K562 (cell line): ENCODE data around the gene SH3GL3. TPM values are rescaled to one million over a fixed set of nuclear protein-coding genes. Genes with fewer than 3 reads are reported as not detected.

Experiments
- ATAC-seq: fragments of 200-7000 bp; cut with Tn5 transposase; 3 replicates; pipeline ENCODE4 v1.9.1; 2020; ENCODE audit warnings: moderate library complexity
- BruUV-seq: library from RNA; stranded (reverse); fragments of 400-500 nt; replicated peaks from 2 replicates; lab custom pipeline; 2021; lab: Mats Ljungman, UMichigan
- CTCF ChIA-PET: fragments of 300-600 bp; formaldehyde crosslinking; extraction: SDS; loops from one replicate; lab custom pipeline; 2021; ENCODE audit warnings: low intra/inter-chr PET ratio; lab: Yijun Ruan, JAX
- POLR2A ChIA-PET: fragments of 300-600, 350-650 bp; sonication (Branson Sonifier 250); formaldehyde crosslinking; extraction: SDS; loops from one replicate; lab custom pipeline; 2021; ENCODE audit warnings: antibody characterized with exemption, inconsistent platforms; lab: Yijun Ruan, JAX
- DNase-seq, 4 experiments: peaks; one replicate each; pipeline versions ENCODE4 v3.0.0 to v3.0.0-alpha.2; 2011 to 2018; ENCODE audit warnings: low spot score in 3 of 4, mixed read lengths in 3 of 4; ENCODE audit errors: extremely low read depth in 1 of 4
- FAIRE-seq: peaks from 2 replicates; lab custom pipeline; 2011; peaks lifted over from hg19 to GRCh38; lab: Jason Lieb, UNC
- H2AFZ ChIP-seq: 2 replicates; pipeline ENCODE4 v1.6.0; 2011; ENCODE audit warnings: low read depth, low read length, control low read depth, inconsistent platforms
- H3K27ac ChIP-seq: fragments of 200-600 bp; 3 replicates; pipeline ENCODE4 v1.8.0; 2011; ENCODE audit warnings: low read depth, mild to moderate bottlenecking, control low read depth, inconsistent platforms, low read length, moderate library complexity, mixed read lengths; ENCODE audit errors: extremely low read depth
- H3K27me3 ChIP-seq, 2 experiments: fragments of 300-600 bp in 1 of 2; 2 replicates in 1 of 2; 3 replicates in 1 of 2; pipeline versions ENCODE4 v1.6.0 to v1.8.0; 2011; ENCODE audit warnings: inconsistent platforms in 2 of 2, low read length in 2 of 2, mild to moderate bottlenecking in 1 of 2, mixed read lengths in 1 of 2, moderate library complexity in 1 of 2; ENCODE audit not compliant: control insufficient read depth in 2 of 2, insufficient read depth in 2 of 2
- H3K36me3 ChIP-seq: fragments of 300-600 bp; 3 replicates; pipeline ENCODE4 v1.8.0; 2011; ENCODE audit warnings: mild to moderate bottlenecking, low read length, inconsistent platforms; ENCODE audit not compliant: control insufficient read depth, insufficient read depth
- H3K4me1 ChIP-seq, 2 experiments: fragments of 200-600 bp in 1 of 2; replicated peaks in 1 of 2; 2 replicates in 1 of 2; 3 replicates in 1 of 2; pipeline versions ENCODE4 v1.5.1 to v1.8.0; 2011; ENCODE audit warnings: inconsistent platforms in 2 of 2, low read length in 2 of 2, mild to moderate bottlenecking in 1 of 2, mixed read lengths in 1 of 2, moderate library complexity in 1 of 2; ENCODE audit not compliant: control insufficient read depth in 2 of 2, insufficient read depth in 2 of 2
- H3K4me2 ChIP-seq: 2 replicates; pipeline ENCODE4 v1.6.1; 2011; ENCODE audit warnings: low read length, control low read depth, inconsistent platforms, mixed read lengths; ENCODE audit not compliant: insufficient read depth
- H3K4me3 ChIP-seq: fragments of 200-600 bp; sonication (generic), shearing (Covaris generic); 2 replicates; pipeline ENCODE4 v1.5.1; 2016; ENCODE audit warnings: control low read depth, inconsistent platforms
- H3K79me2 ChIP-seq: fragments of 200-600 bp; 3 replicates; pipeline ENCODE4 v1.8.0; 2011; ENCODE audit warnings: low read length, inconsistent platforms; ENCODE audit not compliant: control insufficient read depth, insufficient read depth
- H3K9ac ChIP-seq, 2 experiments: 2 replicates each; pipeline versions ENCODE4 v1.6.0 to v1.6.1; 2011; ENCODE audit warnings: low read depth in 2 of 2, low read length in 2 of 2, control low read depth in 1 of 2, inconsistent platforms in 1 of 2, mild to moderate bottlenecking in 1 of 2, mixed read lengths in 1 of 2; ENCODE audit not compliant: insufficient read depth in 1 of 2
- H3K9me1 ChIP-seq: one replicate; pipeline ENCODE4 v1.6.0; 2011; ENCODE audit warnings: inconsistent platforms, mild to moderate bottlenecking, low read length, moderate library complexity; ENCODE audit not compliant: control insufficient read depth, insufficient read depth
- H3K9me3 ChIP-seq: replicated peaks from 2 replicates; pipeline ENCODE4 v1.5.1; 2011; ENCODE audit warnings: low read depth, low read length, inconsistent platforms; ENCODE audit not compliant: control insufficient read depth, insufficient read depth
- H4K20me1 ChIP-seq: replicated peaks from 2 replicates; pipeline ENCODE4 v1.6.1; 2011; ENCODE audit warnings: low read length, inconsistent platforms, mixed read lengths; ENCODE audit not compliant: control insufficient read depth, insufficient read depth
- BCOR ChIP-seq: fragments of 450-650 bp; IDR thresholded peaks from 2 replicates; pipeline ENCODE4 v1.6.1; 2016
- CTBP1 ChIP-seq: fragments of 450-650 bp; IDR thresholded peaks from 2 replicates; pipeline ENCODE4 v1.6.1; 2016; ENCODE audit warnings: borderline replicate concordance
- MTA3 ChIP-seq: fragments of 450-650 bp; formaldehyde crosslinking; IDR thresholded peaks from 2 replicates; pipeline ENCODE4 v1.6.1; 2017; ENCODE audit warnings: mild to moderate bottlenecking, borderline replicate concordance
- NCOA2 ChIP-seq, 2 experiments: fragments of 450-650 bp; IDR thresholded peaks; 2 replicates each; pipeline ENCODE4 v1.6.1; 2018; ENCODE audit warnings: mild to moderate bottlenecking in 2 of 2, moderate library complexity in 1 of 2; ENCODE audit not compliant: partially characterized antibody in 2 of 2
- PML ChIP-seq: IDR thresholded peaks from 2 replicates; pipeline ENCODE4 v1.6.1; 2012; ENCODE audit warnings: low read length, inconsistent platforms
- POLR2G ChIP-seq: fragments of 200-400 bp; formaldehyde crosslinking; IDR thresholded peaks from 2 replicates; pipeline ENCODE4 v1.6.1; 2017; ENCODE audit warnings: low read depth, mild to moderate bottlenecking, antibody characterized with exemption, low read length, moderate library complexity
- RFX7 ChIP-seq: fragments of 250-450 bp; sonication (Bioruptor Pico); IDR thresholded peaks from 2 replicates; pipeline ENCODE4 v1.5.1; 2021; ENCODE audit warnings: mild to moderate bottlenecking
- SMARCB1 ChIP-seq: IDR thresholded peaks from 2 replicates; pipeline ENCODE4 v1.6.1; 2011; ENCODE audit warnings: improper control_type of control experiment, low read depth; ENCODE audit not compliant: insufficient read length
- SOX6 ChIP-seq: fragments of 450-650 bp; IDR thresholded peaks from 2 replicates; pipeline ENCODE4 v1.6.1; 2014; ENCODE audit warnings: mild to moderate bottlenecking
- SPI1 ChIP-seq: IDR thresholded peaks from 2 replicates; pipeline ENCODE4 v1.6.1; 2011; ENCODE audit warnings: low read depth, low read length, control low read depth, borderline replicate concordance
- STAT5A ChIP-seq: IDR thresholded peaks from 2 replicates; pipeline ENCODE4 v1.6.1; 2012; ENCODE audit warnings: low read length, inconsistent platforms, borderline replicate concordance
- TRIM28 ChIP-seq: fragments of 450-650 bp; IDR thresholded peaks from 2 replicates; pipeline ENCODE4 v1.6.1; 2017
- ZEB2 ChIP-seq: fragments of 450-650 bp; IDR thresholded peaks from 2 replicates; pipeline ENCODE4 v1.6.1; 2016
- ZNF282 ChIP-seq: sonication (generic); formaldehyde crosslinking; IDR thresholded peaks from 2 replicates; pipeline ENCODE4 v1.8.1; 2023; ENCODE audit warnings: missing genetic modification reagents
- ZSCAN32 ChIP-seq: fragments of 450-650 bp; formaldehyde crosslinking; IDR thresholded peaks from 2 replicates; pipeline ENCODE4 v1.4.0; 2020; ENCODE audit warnings: mild to moderate bottlenecking, moderate library complexity
- WGBS: fragments of 100-300 bp; shearing (Covaris generic); methylation state at CpG from one replicate; pipeline ENCODE4 v1.1.6; 2016; ENCODE audit warnings: low coverage, mixed read lengths; ENCODE audit not compliant: insufficient coverage; ENCODE audit errors: missing lambda C conversion rate; 5-methylcytosine and 5-hydroxymethylcytosine counted together
- in situ Hi-C: fragments of 300-500 bp; cut with MboI; formaldehyde crosslinking; loops from 4 replicates; pipeline ENCODE4 v1.15.0; 2018; ENCODE audit warnings: inconsistent platforms, mixed read lengths
- intact Hi-C: fragments of 100-400 bp; cut with micrococcal nuclease; formaldehyde crosslinking; loops from 2 replicates; pipeline ENCODE4 v1.14.2; 2022
- polyA plus RNA-seq, 8 experiments: library from polyadenylated mRNA; depleted of rRNA in 4 of 8; stranded (reverse) in 5 of 8; unstranded in 3 of 8; fragments of >200 nt; fragmentation: Nextera tagmentation in 2 of 8; fragmentation: Illumina TruSeq in 1 of 8; extraction: Ambion mirVana in 2 of 8; extraction: Trizol in 1 of 8; gene quantifications; 2 replicates each; pipeline versions ENCODE4 v1.2.1 to v1.2.3, GENCODE V29; 2011 to 2014; ENCODE audit warnings: inconsistent platforms in 1 of 8, missing spikeins in 1 of 8
- total RNA-seq, 7 experiments: library from RNA; depleted of rRNA in 6 of 7; stranded (reverse); fragments of >200 nt in 6 of 7; fragmentation: Illumina TruSeq in 2 of 7; extraction: Trizol in 2 of 7; gene quantifications; 2 replicates each; pipeline versions ENCODE4 v1.2.1 to v1.2.3, GENCODE V29; 2011 to 2021; ENCODE audit warnings: low replicate concordance in 1 of 7
- TF ChIP-seq, protein P1 (sequence below): sonication (generic); formaldehyde crosslinking; IDR thresholded peaks from 2 replicates; pipeline ENCODE4 v1.8.0; 2023; ENCODE audit warnings: mild to moderate bottlenecking, missing genetic modification reagents
- TF ChIP-seq, protein P2 (sequence below), 2 experiments: fragments of 450-650 bp; IDR thresholded peaks; 2 replicates each; pipeline ENCODE4 v1.6.1; 2016

Gene SH3GL3
- total and polyA plus RNA-seq, 9 of the 15 experiments (the other 6 are each of a cell fraction or from before 2014, with no cell fraction given) = 3.9 to 16.0 (median 9.7) TPM

DNA sequence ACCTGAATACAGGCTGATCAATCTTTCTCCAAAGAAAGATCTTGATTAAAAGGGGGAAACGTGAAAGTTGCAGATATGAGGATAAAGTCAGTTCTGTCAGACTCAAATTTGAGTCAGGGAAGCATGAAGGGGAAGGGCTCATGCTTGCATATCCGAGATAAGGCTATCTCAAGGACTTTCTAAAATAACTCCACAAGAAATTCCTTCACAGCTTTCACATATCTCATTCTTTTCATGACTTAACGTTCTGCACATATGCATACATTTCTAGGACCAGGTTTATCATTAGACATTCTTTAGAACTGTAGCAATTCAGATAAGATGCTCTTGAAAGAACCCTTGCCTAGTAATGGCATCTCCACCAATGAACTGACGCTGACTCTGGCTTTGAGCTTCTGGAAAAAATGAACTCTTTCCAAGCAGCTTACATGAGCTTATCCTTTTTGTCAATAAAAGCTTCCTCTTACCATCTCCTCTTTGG lies 15.9 kb downstream of the SH3GL3 start:
- H3K79me2 ChIP-seq = peaks cover 27% of the 10 kb centered on the region; the same call in 2 of the 3 replicates
- POLR2A ChIA-PET = interaction anchor here (1.0 to 1.4 kb wide), 2 partner anchors 13 to 42 kb away, joined by 3 read pairs; no protein-coding TSS in a partner anchor
- H3K4me1 ChIP-seq = peaks cover 5 to 25% of the 10 kb centered on the region in 2 experiments; a peak in 3 of 5 replicates
- H3K36me3 ChIP-seq = no peaks in the 10 kb centered on the region
- WGBS = 3% methylated on average over 4 of the region's 4 CpGs
- H3K9me3 ChIP-seq = peaks cover 2% of the 10 kb centered on the region; the same call in 1 of the 2 replicates
- H3K4me2 ChIP-seq = no peak overlapping the region
- no peaks in the 10 kb centered on the region for H3K27me3 ChIP-seq
- no peaks in the 10 kb centered on the region for H4K20me1 ChIP-seq
- H3K4me3 ChIP-seq = no peak overlapping the region
- CTCF ChIA-PET = no interaction called here
- in situ Hi-C loops = no loop called here
- FAIRE-seq = peak; percentile 87
- H3K9me1 ChIP-seq = no peaks in the 10 kb centered on the region
- ATAC-seq = peak; percentile 91
- no peak overlapping the region for H2AFZ ChIP-seq
- no TSS peak for BruUV-seq
- intact Hi-C loops = no loop called here
- peak; percentile 35 to 83 (median 51) for DNase-seq
- peak overlapping the region; percentile 65; the same call in 2 of the 3 replicates for H3K27ac ChIP-seq
- no peak overlapping the region for H3K9ac ChIP-seq
- TF ChIP-seq SMARCB1 = no peak
- peak; percentile 87 for TF ChIP-seq SOX6
- TF ChIP-seq ZNF282 (CRISPR knock-in tag) = no peak
- TF ChIP-seq STAT5A = peak; percentile 84
- TF ChIP-seq CTBP1 = peak; percentile 82
- TF ChIP-seq SPI1 = 0 out of 2 replicates have a peak, but pooled peaks have one; percentile 0
- no peak for TF ChIP-seq RFX7 (CRISPR knock-in tag)
- TF ChIP-seq NCOA2 (IDR thresholded peaks at IDR 0.05; ENCODE audit: partially characterized antibody in 2 of 2) = peak; percentile 44 to 58
- TF ChIP-seq, protein P1, sequence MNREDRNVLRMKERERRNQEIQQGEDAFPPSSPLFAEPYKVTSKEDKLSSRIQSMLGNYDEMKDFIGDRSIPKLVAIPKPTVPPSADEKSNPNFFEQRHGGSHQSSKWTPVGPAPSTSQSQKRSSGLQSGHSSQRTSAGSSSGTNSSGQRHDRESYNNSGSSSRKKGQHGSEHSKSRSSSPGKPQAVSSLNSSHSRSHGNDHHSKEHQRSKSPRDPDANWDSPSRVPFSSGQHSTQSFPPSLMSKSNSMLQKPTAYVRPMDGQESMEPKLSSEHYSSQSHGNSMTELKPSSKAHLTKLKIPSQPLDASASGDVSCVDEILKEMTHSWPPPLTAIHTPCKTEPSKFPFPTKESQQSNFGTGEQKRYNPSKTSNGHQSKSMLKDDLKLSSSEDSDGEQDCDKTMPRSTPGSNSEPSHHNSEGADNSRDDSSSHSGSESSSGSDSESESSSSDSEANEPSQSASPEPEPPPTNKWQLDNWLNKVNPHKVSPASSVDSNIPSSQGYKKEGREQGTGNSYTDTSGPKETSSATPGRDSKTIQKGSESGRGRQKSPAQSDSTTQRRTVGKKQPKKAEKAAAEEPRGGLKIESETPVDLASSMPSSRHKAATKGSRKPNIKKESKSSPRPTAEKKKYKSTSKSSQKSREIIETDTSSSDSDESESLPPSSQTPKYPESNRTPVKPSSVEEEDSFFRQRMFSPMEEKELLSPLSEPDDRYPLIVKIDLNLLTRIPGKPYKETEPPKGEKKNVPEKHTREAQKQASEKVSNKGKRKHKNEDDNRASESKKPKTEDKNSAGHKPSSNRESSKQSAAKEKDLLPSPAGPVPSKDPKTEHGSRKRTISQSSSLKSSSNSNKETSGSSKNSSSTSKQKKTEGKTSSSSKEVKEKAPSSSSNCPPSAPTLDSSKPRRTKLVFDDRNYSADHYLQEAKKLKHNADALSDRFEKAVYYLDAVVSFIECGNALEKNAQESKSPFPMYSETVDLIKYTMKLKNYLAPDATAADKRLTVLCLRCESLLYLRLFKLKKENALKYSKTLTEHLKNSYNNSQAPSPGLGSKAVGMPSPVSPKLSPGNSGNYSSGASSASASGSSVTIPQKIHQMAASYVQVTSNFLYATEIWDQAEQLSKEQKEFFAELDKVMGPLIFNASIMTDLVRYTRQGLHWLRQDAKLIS (CRISPR knock-in tag) = no peak
- no peak for TF ChIP-seq ZSCAN32 (CRISPR knock-in tag)
- TF ChIP-seq TRIM28 = no peak
- peak; percentile 32; the same call in 1 of the 2 replicates for TF ChIP-seq BCOR
- TF ChIP-seq ZEB2 = peak; percentile 56; the same call in 1 of the 2 replicates
- TF ChIP-seq, protein P2, sequence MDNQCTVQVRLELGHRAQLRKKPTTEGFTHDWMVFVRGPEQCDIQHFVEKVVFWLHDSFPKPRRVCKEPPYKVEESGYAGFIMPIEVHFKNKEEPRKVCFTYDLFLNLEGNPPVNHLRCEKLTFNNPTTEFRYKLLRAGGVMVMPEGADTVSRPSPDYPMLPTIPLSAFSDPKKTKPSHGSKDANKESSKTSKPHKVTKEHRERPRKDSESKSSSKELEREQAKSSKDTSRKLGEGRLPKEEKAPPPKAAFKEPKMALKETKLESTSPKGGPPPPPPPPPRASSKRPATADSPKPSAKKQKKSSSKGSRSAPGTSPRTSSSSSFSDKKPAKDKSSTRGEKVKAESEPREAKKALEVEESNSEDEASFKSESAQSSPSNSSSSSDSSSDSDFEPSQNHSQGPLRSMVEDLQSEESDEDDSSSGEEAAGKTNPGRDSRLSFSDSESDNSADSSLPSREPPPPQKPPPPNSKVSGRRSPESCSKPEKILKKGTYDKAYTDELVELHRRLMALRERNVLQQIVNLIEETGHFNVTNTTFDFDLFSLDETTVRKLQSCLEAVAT (IDR thresholded peaks at IDR 0.05) = no peak
- peak; percentile 95 for TF ChIP-seq PML
- no peak for TF ChIP-seq POLR2G
- TF ChIP-seq MTA3 = 0 out of 2 replicates have a peak, but pooled peaks have one; percentile 15
